Smooth muscle cell (in vitro differentiated cells): Measurements from ENCODE around the gene DTX2. TPM values are rescaled to one million over a fixed set of nuclear protein-coding genes. Genes with fewer than 3 reads are reported as not detected.

Experiments used
- DNase-seq: peaks from one replicate; lab custom pipeline; 2025; ENCODE audit not compliant: unreplicated experiment; lab: John Stamatoyannopoulos, UW
- H2AFZ ChIP-seq: fragments of 200-600 bp; sonication (generic); 2 replicates; pipeline ENCODE4 v1.6.0; 2016; ENCODE audit warnings: antibody characterized with exemption, low read depth, mild to moderate bottlenecking
- H3F3A ChIP-seq: fragments of 200-600 bp; sonication (generic); 2 replicates; pipeline ENCODE4 v1.6.0; 2017; ENCODE audit warnings: antibody characterized with exemption, low read depth
- H3K27ac ChIP-seq: fragments of 200-600 bp; sonication (generic); 2 replicates; pipeline ENCODE4 v1.5.1; 2016; ENCODE audit warnings: low read depth, mild to moderate bottlenecking
- H3K27me3 ChIP-seq: fragments of 200-600 bp; sonication (generic); 2 replicates; pipeline ENCODE4 v1.6.1; 2016; ENCODE audit warnings: low read depth, mild to moderate bottlenecking
- H3K36me3 ChIP-seq: fragments of 200-600 bp; sonication (generic); 2 replicates; pipeline ENCODE4 v1.5.1; 2016; ENCODE audit warnings: low read depth
- H3K4me1 ChIP-seq: fragments of 200-600 bp; sonication (generic); 2 replicates; pipeline ENCODE4 v1.5.1; 2016; ENCODE audit warnings: low read depth
- H3K4me2 ChIP-seq: fragments of 200-600 bp; sonication (generic); 2 replicates; pipeline ENCODE4 v1.6.0; 2016; ENCODE audit warnings: mild to moderate bottlenecking
- H3K4me3 ChIP-seq: fragments of 200-600 bp; sonication (generic); 2 replicates; pipeline ENCODE4 v1.5.1; 2016; ENCODE audit warnings: mild to moderate bottlenecking
- H3K79me2 ChIP-seq: fragments of 200-600 bp; sonication (generic); 2 replicates; pipeline ENCODE4 v1.6.0; 2016; ENCODE audit warnings: low read depth, mild to moderate bottlenecking
- H3K9ac ChIP-seq: fragments of 200-600 bp; sonication (generic); 2 replicates; pipeline ENCODE4 v1.6.0; 2016; ENCODE audit warnings: low read depth
- H3K9me3 ChIP-seq: fragments of 200-600 bp; sonication (generic); replicated peaks from 2 replicates; pipeline ENCODE4 v1.5.1; 2016; ENCODE audit warnings: low read depth
- H4K20me1 ChIP-seq: fragments of 200-600 bp; sonication (generic); 2 replicates; pipeline ENCODE4 v1.6.0; 2016; ENCODE audit warnings: low read depth
- CTCF ChIP-seq: fragments of 200-600 bp; sonication (generic); IDR thresholded peaks from 2 replicates; pipeline ENCODE4 v1.5.1; 2017; ENCODE audit warnings: borderline replicate concordance, mild to moderate bottlenecking, antibody characterized with exemption; ENCODE audit not compliant: insufficient read depth, poor library complexity, severe bottlenecking
- WGBS: methylation state at CpG from one replicate; pipeline ENCODE4 v1.1.7; 2016; ENCODE audit warnings: low lambda C conversion rate; 5-methylcytosine and 5-hydroxymethylcytosine counted together
- polyA plus RNA-seq: library from polyadenylated mRNA; unstranded; fragments of >200 nt; fragmentation: Nextera tagmentation; extraction: Ambion mirVana; gene quantifications from 2 replicates; pipeline ENCODE4 v1.2.1, GENCODE V29; 2016
- total RNA-seq: library from RNA; depleted of rRNA; stranded (reverse); fragments of >200 nt; gene quantifications from 2 replicates; pipeline ENCODE4 v1.2.3, GENCODE V29; 2014

Gene DTX2
- total and polyA plus RNA-seq, 2 experiments from 2014 or later, result 9.8 to 12.5 TPM

GRCh38 chr7:76427635-76428034, 33.9 kb upstream of the DTX2 start:
- Histone ChIP-seq H3K4me2 (no peak overlapping the region), H3K4me3 (no peak overlapping the region), H3K9ac (no peak overlapping the region), H3K27ac (no peak overlapping the region), H3K27me3 (no peaks in the 10 kb centered on the region), H3K9me3 (no peaks in the 10 kb centered on the region), H3K79me2 (no peaks in the 10 kb centered on the region), H2AFZ (no peak overlapping the region), H4K20me1 (no peaks in the 10 kb centered on the region), H3K36me3 (no peaks in the 10 kb centered on the region), H3K4me1 (peaks cover 7% of the 10 kb centered on the region), H3F3A (no peaks in the 10 kb centered on the region)
- TF ChIP-seq CTCF, result no peak
- 88% methylated on average over 5 of the region's 5 CpGs for WGBS
- no peak for DNase-seq

- Histone ChIP-seq H3K36me3 (no peaks in the 10 kb centered on the region), H3K27me3 (no peaks in the 10 kb centered on the region), H3K9ac (no peak overlapping the region), H2AFZ (no peak overlapping the region), H3K4me3 (no peak overlapping the region), H3K9me3 (no peaks in the 10 kb centered on the region), H4K20me1 (no peaks in the 10 kb centered on the region), H3K4me2 (no peak overlapping the region), H3K4me1 (peaks cover 7% of the 10 kb centered on the region), H3K79me2 (no peaks in the 10 kb centered on the region), H3K27ac (no peak overlapping the region), H3F3A (no peaks in the 10 kb centered on the region)
- WGBS, result 84% methylated on average over 13 of the region's 13 CpGs
- DNase-seq, result no peak
- no peak for TF ChIP-seq CTCF
These were observed 33.2 kb upstream of the DTX2 start for GRCh38 chr7:76428149-76428823.

GRCh38 chr7:76428868-76429805, 32.4 kb upstream of the DTX2 start:
- no peaks in the 10 kb centered on the region for H3K9me3 ChIP-seq
- H3K9ac ChIP-seq, result no peak overlapping the region
- no peak for DNase-seq
- no peaks in the 10 kb centered on the region for H3F3A ChIP-seq
- H2AFZ ChIP-seq, result no peak overlapping the region
- no peaks in the 10 kb centered on the region for H4K20me1 ChIP-seq
- no peaks in the 10 kb centered on the region for H3K27me3 ChIP-seq
- 80% methylated on average over 18 of the region's 18 CpGs for WGBS
- no peak overlapping the region for H3K27ac ChIP-seq
- no peak overlapping the region for H3K4me2 ChIP-seq
- no peaks in the 10 kb centered on the region for H3K4me1 ChIP-seq
- no peaks in the 10 kb centered on the region for H3K36me3 ChIP-seq
- no peaks in the 10 kb centered on the region for H3K79me2 ChIP-seq
- no peak for TF ChIP-seq CTCF
- H3K4me3 ChIP-seq, result no peak overlapping the region
